Glutamatergic neuron (in vitro differentiated cells): ENCODE data around the gene RRP15. TPM values are rescaled to one million over a fixed set of nuclear protein-coding genes. Genes with fewer than 3 reads are reported as not detected.

ENCODE experiments used
- DNase-seq: peaks from one replicate; pipeline ENCODE4 v3.0.0; 2022
- H3K27ac Mint-ChIP-seq: one replicate; pipeline ENCODE4 v1.8.0; 2020; ENCODE audit warnings: mild to moderate bottlenecking, mixed read lengths, inconsistent platforms; ENCODE audit not compliant: unreplicated experiment
- H3K27me3 Mint-ChIP-seq: one replicate; pipeline ENCODE4 v1.8.0; 2020; ENCODE audit warnings: mild to moderate bottlenecking, moderate library complexity, mixed read lengths, inconsistent platforms; ENCODE audit not compliant: unreplicated experiment
- H3K36me3 Mint-ChIP-seq: one replicate; pipeline ENCODE4 v1.8.0; 2020; ENCODE audit warnings: mild to moderate bottlenecking, mixed read lengths, inconsistent platforms; ENCODE audit not compliant: unreplicated experiment
- H3K4me1 Mint-ChIP-seq: one replicate; pipeline ENCODE4 v1.8.0; 2020; ENCODE audit warnings: mild to moderate bottlenecking, low read depth, mixed read lengths, inconsistent platforms; ENCODE audit not compliant: unreplicated experiment
- H3K4me3 Mint-ChIP-seq: one replicate; pipeline ENCODE4 v1.8.0; 2020; ENCODE audit warnings: mild to moderate bottlenecking, mixed read lengths, inconsistent platforms; ENCODE audit not compliant: unreplicated experiment
- H3K9me3 Mint-ChIP-seq: one replicate; pipeline ENCODE4 v1.8.0; 2020; ENCODE audit warnings: mild to moderate bottlenecking, moderate library complexity, mixed read lengths, inconsistent platforms; ENCODE audit not compliant: unreplicated experiment
- CTCF ChIP-seq: fragments of 200-600 bp; sonication (generic); IDR thresholded peaks from one replicate; pipeline ENCODE4 v1.5.0; 2021; ENCODE audit not compliant: partially characterized antibody, unreplicated experiment
- total RNA-seq: library from RNA; stranded (reverse); fragmentation: NEBNext Ultra II Directional; extraction: Animal tissue kit (Norgen Biotek cat#: 25700); gene quantifications from one replicate; pipeline ENCODE4 v1.2.1, GENCODE V29; 2021; ENCODE audit not compliant: unreplicated experiment

RRP15 gene
- total RNA-seq, 1 donor from 2014 or later, result 18.0 TPM

DNA sequence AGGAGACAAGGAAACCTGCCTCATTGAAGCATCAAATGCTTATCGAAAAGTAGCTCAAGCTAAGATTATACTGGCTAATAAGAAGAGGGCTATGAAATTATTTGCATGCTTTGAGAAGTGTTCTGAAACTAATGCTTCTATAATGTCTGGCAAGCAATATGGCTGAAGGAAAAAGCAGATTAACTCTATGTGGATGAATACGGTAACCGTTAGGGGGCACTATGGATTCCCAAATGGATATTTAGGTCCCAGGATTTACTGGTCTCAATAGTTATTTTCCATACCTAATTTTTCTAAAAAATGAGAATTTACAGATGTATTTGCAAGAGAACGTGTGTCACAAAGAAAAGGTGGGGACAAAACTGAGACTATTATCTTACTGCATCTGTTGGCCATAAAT is 34.6 kb upstream of the RRP15 start:
- H3K9me3 Mint-ChIP-seq, result no peaks in the 10 kb centered on the region
- no peak overlapping the region for H3K27ac Mint-ChIP-seq
- H3K4me3 Mint-ChIP-seq, result no peak overlapping the region
- no peak for TF ChIP-seq CTCF
- H3K36me3 Mint-ChIP-seq, result no peaks in the 10 kb centered on the region
- peaks cover 4% of the 10 kb centered on the region for H3K4me1 Mint-ChIP-seq
- no peaks in the 10 kb centered on the region for H3K27me3 Mint-ChIP-seq
- no peak for DNase-seq

GRCh38 chr1:218254296-218254946 is 30.7 kb upstream of the RRP15 start:
- Mint-ChIP-seq H3K9me3 (peaks cover 2% of the 10 kb centered on the region), H3K4me1 (peaks cover 2% of the 10 kb centered on the region), H3K36me3 (peaks cover 2% of the 10 kb centered on the region), H3K27me3 (no peaks in the 10 kb centered on the region), H3K27ac (no peak overlapping the region), H3K4me3 (no peak overlapping the region)
- DNase-seq, result no peak
- no peak for TF ChIP-seq CTCF

- H3K9me3 Mint-ChIP-seq, result peaks cover 3% of the 10 kb centered on the region
- no peak overlapping the region for H3K27ac Mint-ChIP-seq
- no peak for DNase-seq
- no peaks in the 10 kb centered on the region for H3K4me1 Mint-ChIP-seq
- H3K4me3 Mint-ChIP-seq, result no peak overlapping the region
- no peak for TF ChIP-seq CTCF
- no peaks in the 10 kb centered on the region for H3K27me3 Mint-ChIP-seq
- peaks cover 9% of the 10 kb centered on the region for H3K36me3 Mint-ChIP-seq
Observed at GRCh38 chr1:218255090-218255489, 30.0 kb upstream of the RRP15 start.

DNA sequence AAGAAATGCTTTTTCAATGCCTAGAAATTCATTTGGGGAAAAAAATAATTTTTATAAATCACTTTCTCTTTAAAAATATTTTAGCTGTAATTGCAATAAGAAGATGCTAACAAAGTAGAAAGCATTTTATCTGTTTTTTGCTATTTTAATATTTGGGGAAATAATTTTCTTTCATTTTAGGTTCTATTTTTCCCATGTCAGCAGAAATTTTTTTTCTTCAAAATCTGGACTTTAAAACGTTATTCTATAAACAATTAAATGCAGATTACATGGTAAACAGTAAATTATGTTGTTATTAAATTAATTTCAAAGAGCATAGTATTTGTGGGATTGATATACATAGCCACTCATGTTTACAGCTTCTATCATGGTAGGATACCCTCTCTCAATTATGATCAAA is 27.7 kb upstream of the RRP15 start:
- no peak for TF ChIP-seq CTCF
- Mint-ChIP-seq H3K9me3 (peaks cover 3% of the 10 kb centered on the region), H3K27me3 (no peaks in the 10 kb centered on the region), H3K36me3 (peaks cover 13% of the 10 kb centered on the region), H3K4me1 (no peaks in the 10 kb centered on the region), H3K27ac (no peak overlapping the region), H3K4me3 (no peak overlapping the region)
- DNase-seq, result no peak

DNA sequence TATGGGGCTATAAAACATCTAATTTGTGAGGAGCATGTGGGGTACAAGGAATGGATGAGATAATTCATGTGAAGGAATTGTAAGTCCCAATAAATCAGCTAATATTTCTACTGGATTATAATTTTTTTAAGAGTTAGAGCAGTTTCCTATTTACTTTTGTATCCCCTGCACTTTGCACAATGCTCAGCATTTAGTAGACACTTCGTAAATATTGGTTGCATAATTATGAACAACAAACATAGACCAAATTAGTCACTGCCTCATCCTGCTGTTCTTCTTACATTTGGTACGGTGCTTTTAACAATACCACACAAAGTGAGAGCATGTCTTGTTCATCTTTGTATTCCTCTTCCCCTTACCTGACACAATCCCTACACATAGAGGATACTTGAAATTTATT is 27.1 kb upstream of the RRP15 start:
- peaks cover 3% of the 10 kb centered on the region for H3K9me3 Mint-ChIP-seq
- no peak for TF ChIP-seq CTCF

More for the DNA sequence above, 27.1 kb upstream of the RRP15 start:
- Mint-ChIP-seq H3K36me3 (peaks cover 13% of the 10 kb centered on the region), H3K4me1 (no peaks in the 10 kb centered on the region), H3K27me3 (no peaks in the 10 kb centered on the region), H3K4me3 (no peak overlapping the region), H3K27ac (no peak overlapping the region)
- no peak for DNase-seq
